Tibial nerve (tissue), 4 donors: ENCODE measurements around the gene LRCOL1. TPM values are rescaled to one million over a fixed set of nuclear protein-coding genes. Genes with fewer than 3 reads are reported as not detected.

ENCODE experiments used
- DNase-seq, 2 donors: peaks; one replicate each; pipeline ENCODE4 v3.0.0-alpha.2; 2019; ENCODE audit warnings: low spot score in 2 of 2
- H3K27ac ChIP-seq, 4 donors: fragments of 200-600 bp; sonication (generic) in 3 of 4; one replicate each; pipeline ENCODE4 v1.5.1; 2017 to 2019; ENCODE audit warnings: mild to moderate bottlenecking in 1 of 4
- H3K27me3 ChIP-seq, 2 donors: fragments of 200-600 bp; sonication (generic) in 1 of 2; one replicate each; pipeline versions ENCODE4 v1.5.1 to v1.6.0; 2017 to 2019
- H3K36me3 ChIP-seq, 3 donors: fragments of 200-600 bp; sonication (generic); one replicate each; pipeline ENCODE4 v1.5.1; 2018 to 2019
- H3K4me1 ChIP-seq, 4 donors: fragments of 200-600 bp; sonication (generic) in 3 of 4; one replicate each; pipeline ENCODE4 v1.5.1; 2017 to 2019
- H3K4me3 ChIP-seq, 4 donors: fragments of 200-600 bp; sonication (generic) in 3 of 4; one replicate each; pipeline ENCODE4 v1.5.1; 2017 to 2019; ENCODE audit warnings: mild to moderate bottlenecking in 1 of 4, moderate library complexity in 1 of 4
- H3K9me3 ChIP-seq, 4 donors: fragments of 200-600 bp; sonication (generic) in 3 of 4; one replicate each; pipeline ENCODE4 v1.5.1; 2017 to 2019
- CTCF ChIP-seq, 5 experiments: fragments of 200-600 bp in 3 of 5; fragments of 450-650 bp in 2 of 5; sonication (generic) in 3 of 5; IDR thresholded peaks; one replicate each; pipeline ENCODE4 v1.5.1; 2016 to 2019; ENCODE audit warnings: antibody characterized with exemption in 5 of 5, mild to moderate bottlenecking in 3 of 5, moderate library complexity in 2 of 5
- EP300 ChIP-seq, 2 donors: sonication (generic); formaldehyde crosslinking; IDR thresholded peaks; one replicate each; pipeline ENCODE4 v1.6.1; 2017; ENCODE audit warnings: antibody characterized with exemption in 2 of 2, mild to moderate bottlenecking in 1 of 2
- POLR2A ChIP-seq, 2 donors: fragments of 450-650 bp; IDR thresholded peaks; one replicate each; pipeline ENCODE4 v1.6.1; 2017; ENCODE audit warnings: antibody characterized with exemption in 2 of 2, mild to moderate bottlenecking in 2 of 2, moderate library complexity in 2 of 2
- WGBS, 2 donors: methylation state at CpG; one replicate each; pipeline ENCODE4 v1.1.5; 2018; 5-methylcytosine and 5-hydroxymethylcytosine counted together
- total RNA-seq, 4 donors: library from RNA; depleted of rRNA; stranded (reverse); fragments of >200 nt; gene quantifications; one replicate each; pipeline ENCODE4 v1.1.0, GENCODE V29; 2016

Gene LRCOL1
- total RNA-seq, 4 donors from 2014 or later: not detected

- TF ChIP-seq EP300 (IDR thresholded peaks at IDR 0.05): no peak
- no peak for TF ChIP-seq POLR2A (IDR thresholded peaks at IDR 0.05)
- Histone ChIP-seq H3K27ac (no peak overlapping the region), H3K27me3 (no peaks in the 10 kb centered on the region), H3K36me3 (peaks cover 0 to 68% (median 0%) of the 10 kb centered on the region in 3 donors), H3K9me3 (no peaks in the 10 kb centered on the region), H3K4me3 (no peak overlapping the region), H3K4me1 (peaks cover 0 to 32% (median 0%) of the 10 kb centered on the region in 4 donors)
- no peak for DNase-seq
- 90 to 94% methylated on average over 11 to 12 of the region's 12 CpGs for WGBS, 2 donors
Measured at GRCh38 chr12:132580701-132581292, 29.6 kb downstream of the LRCOL1 start.

- DNase-seq: peak in 1 of 2 donors; percentile 59
- TF ChIP-seq CTCF (IDR thresholded peaks at IDR 0.05) (no peak), POLR2A (IDR thresholded peaks at IDR 0.05) (no peak), EP300 (IDR thresholded peaks at IDR 0.05) (no peak)
- H3K9me3 ChIP-seq: no peaks in the 10 kb centered on the region
- H3K36me3 ChIP-seq: peaks cover 0 to 77% (median 0%) of the 10 kb centered on the region in 3 donors
- H3K27me3 ChIP-seq: no peaks in the 10 kb centered on the region
- peaks cover 0 to 32% (median 0%) of the 10 kb centered on the region in 4 donors for H3K4me1 ChIP-seq
- H3K27ac ChIP-seq: peak overlapping the region in 1 of 4 donors; percentile 38
- H3K4me3 ChIP-seq: no peak overlapping the region
- whole genome bisulfite sequencing, 2 donors: 78 to 80% methylated on average over 12 of the region's 12 CpGs
Measured at GRCh38 chr12:132579744-132580143, 30.6 kb downstream of the LRCOL1 start.

GRCh38 chr12:132578826-132579225 lies 31.6 kb downstream of the LRCOL1 start:
- WGBS, 2 donors: 74 to 79% methylated on average over 11 of the region's 11 CpGs
- no peaks in the 10 kb centered on the region for H3K27me3 ChIP-seq
- peaks cover 0 to 32% (median 0%) of the 10 kb centered on the region in 4 donors for H3K4me1 ChIP-seq
- H3K4me3 ChIP-seq: no peak overlapping the region
- no peaks in the 10 kb centered on the region for H3K9me3 ChIP-seq
- H3K36me3 ChIP-seq: peaks cover 0 to 82% (median 0%) of the 10 kb centered on the region in 3 donors
- TF ChIP-seq POLR2A (IDR thresholded peaks at IDR 0.05): no peak
- TF ChIP-seq EP300 (IDR thresholded peaks at IDR 0.05): no peak
- TF ChIP-seq CTCF (IDR thresholded peaks at IDR 0.05): no peak
- no peak overlapping the region for H3K27ac ChIP-seq
- DNase-seq: no peak

GRCh38 chr12:132578118-132578517 lies 32.3 kb downstream of the LRCOL1 start:
- DNase-seq: no peak
- no peak overlapping the region for H3K4me3 ChIP-seq
- no peaks in the 10 kb centered on the region for H3K9me3 ChIP-seq
- no peak for TF ChIP-seq CTCF (IDR thresholded peaks at IDR 0.05)
- no peak for TF ChIP-seq POLR2A (IDR thresholded peaks at IDR 0.05)
- TF ChIP-seq EP300 (IDR thresholded peaks at IDR 0.05): no peak
- H3K27me3 ChIP-seq: no peaks in the 10 kb centered on the region
- peaks cover 0 to 89% (median 0%) of the 10 kb centered on the region in 3 donors for H3K36me3 ChIP-seq
- WGBS, 2 donors: 73 to 92% methylated on average over 6 to 10 of the region's 11 CpGs
- H3K27ac ChIP-seq: no peak overlapping the region
- peaks cover 0 to 31% (median 0%) of the 10 kb centered on the region in 4 donors for H3K4me1 ChIP-seq

GRCh38 chr12:132577191-132577920 lies 33.0 kb downstream of the LRCOL1 start:
- TF ChIP-seq EP300 (IDR thresholded peaks at IDR 0.05): no peak
- TF ChIP-seq CTCF (IDR thresholded peaks at IDR 0.05): no peak
- no peak for TF ChIP-seq POLR2A (IDR thresholded peaks at IDR 0.05)
- Histone ChIP-seq H3K36me3 (peaks cover 0 to 92% (median 0%) of the 10 kb centered on the region in 3 donors), H3K4me1 (peaks cover 0 to 23% (median 0%) of the 10 kb centered on the region in 4 donors), H3K9me3 (no peaks in the 10 kb centered on the region), H3K27ac (no peak overlapping the region), H3K4me3 (no peak overlapping the region), H3K27me3 (no peaks in the 10 kb centered on the region)
- 78 to 80% methylated on average over 16 to 20 of the region's 22 CpGs for WGBS, 2 donors
- DNase-seq: no peak
